Thymus (tissue), 11 donors: ENCODE measurements around the gene AFAP1L2. TPM values are rescaled to one million over a fixed set of nuclear protein-coding genes. Genes with fewer than 3 reads are reported as not detected.

ENCODE experiments used
- DNase-seq, 9 donors: peaks; one replicate each; pipeline ENCODE4 v3.0.0-alpha.2; 2013; ENCODE audit warnings: low spot score in 9 of 9, low read depth in 6 of 9, missing footprints in 1 of 9
- H3K27ac ChIP-seq, 2 donors: one replicate each; pipeline ENCODE4 v1.5.1; 2013; ENCODE audit warnings: control low read depth in 1 of 2, low read depth in 1 of 2, low read length in 1 of 2, mild to moderate bottlenecking in 1 of 2, moderate library complexity in 1 of 2
- H3K27me3 ChIP-seq, 2 donors: one replicate each; pipeline ENCODE4 v1.5.1; 2013; ENCODE audit warnings: low read length in 1 of 2; ENCODE audit not compliant: control insufficient read depth in 2 of 2, insufficient read depth in 1 of 2
- H3K36me3 ChIP-seq, 2 donors: one replicate each; pipeline ENCODE4 v1.5.1; 2013; ENCODE audit warnings: low read length in 1 of 2, mild to moderate bottlenecking in 1 of 2, moderate library complexity in 1 of 2; ENCODE audit not compliant: control insufficient read depth in 2 of 2, insufficient read depth in 2 of 2
- H3K4me1 ChIP-seq, 2 donors: one replicate each; pipeline ENCODE4 v1.5.1; 2013; ENCODE audit warnings: low read length in 2 of 2; ENCODE audit not compliant: control insufficient read depth in 2 of 2, insufficient read depth in 2 of 2
- H3K4me3 ChIP-seq, 2 donors: one replicate each; pipeline ENCODE4 v1.5.1; 2013; ENCODE audit warnings: low read length in 2 of 2, control low read depth in 1 of 2, mild to moderate bottlenecking in 1 of 2
- H3K9me3 ChIP-seq, 2 donors: one replicate each; pipeline ENCODE4 v1.5.1; 2013; ENCODE audit warnings: low read length in 1 of 2, mild to moderate bottlenecking in 1 of 2; ENCODE audit not compliant: control insufficient read depth in 2 of 2, insufficient read depth in 1 of 2
- WGBS: extraction: QIAGEN DNeasy Blood & Tissue Kit; methylation state at CpG from one replicate; pipeline ENCODE4 v1.1.7; 2013; 5-methylcytosine and 5-hydroxymethylcytosine counted together
- polyA plus RNA-seq: library from polyadenylated mRNA; stranded (reverse); fragments of 200-250 nt; gene quantifications from one replicate; pipeline ENCODE4 v1.2.3, GENCODE V29; 2013
- total RNA-seq: library from RNA; stranded (reverse); fragments of 120-200 nt; gene quantifications from one replicate; pipeline ENCODE4 v1.2.4, GENCODE V29; 2013
- donor health status: healthy.

Gene AFAP1L2
- total and polyA plus RNA-seq, 2 donors = 15.8 to 21.3 TPM

- Histone ChIP-seq H3K4me3 (no peak overlapping the region), H3K4me1 (peaks cover 0 to 3% of the 10 kb centered on the region in 2 donors), H3K27me3 (peaks cover 17 to 40% of the 10 kb centered on the region in 2 donors), H3K27ac (peak overlapping the region in 1 of 2 donors; percentile 20), H3K36me3 (no peaks in the 10 kb centered on the region), H3K9me3 (no peaks in the 10 kb centered on the region)
- WGBS = 69% methylated on average over 9 of the region's 9 CpGs
- DNase-seq = no peak
These were observed 159.0 kb downstream of the AFAP1L2 start for GRCh38 chr10:114245121-114245791.

Other genes starting within 250 kb of the AFAP1L2 start
- 18.7 TPM for gene CCDC186, start 230.3 kb downstream of the AFAP1L2 start, total RNA-seq
- gene CCDC186, start 230.3 kb downstream of the AFAP1L2 start, polyA plus RNA-seq = 11.2 TPM
- gene TDRD1, start 225.1 kb downstream of the AFAP1L2 start, total RNA-seq = 0.52 TPM
- 0.07 TPM for gene TDRD1, start 225.1 kb downstream of the AFAP1L2 start, polyA plus RNA-seq
- gene VWA2, start 165.2 kb downstream of the AFAP1L2 start, total RNA-seq = 7.0 TPM
- 0.46 TPM for gene VWA2, start 165.2 kb downstream of the AFAP1L2 start, polyA plus RNA-seq